G401.6 (cell line): ENCODE results near the gene REG3G.
"Not testable (repeated sequence)": the region's sequence is repeated elsewhere in the genome, so short reads cannot be mapped to it uniquely, and the experiment has no call there.

ENCODE experiments used
- FAIRE-seq: peaks from 2 replicates; lab custom pipeline; 2012; peaks lifted over from hg19 to GRCh38; lab: Jason Lieb, UNC

Gene REG3G

DNA sequence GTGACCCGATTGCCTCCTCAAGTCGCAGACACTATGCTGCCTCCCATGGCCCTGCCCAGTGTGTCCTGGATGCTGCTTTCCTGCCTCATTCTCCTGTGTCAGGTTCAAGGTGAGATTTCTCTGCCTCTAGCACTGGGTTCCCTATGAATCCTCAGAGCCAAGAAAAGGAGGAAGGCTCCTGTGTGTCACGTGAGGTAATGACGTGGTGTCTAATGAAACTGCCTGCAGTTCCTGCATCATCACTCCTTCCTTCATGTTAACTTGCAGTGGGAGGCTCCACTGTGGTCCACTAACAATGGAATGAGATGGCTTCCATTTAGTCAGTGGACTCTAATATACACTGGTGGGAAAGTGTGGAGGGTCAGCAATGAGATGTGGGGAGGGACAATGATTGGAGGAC is 559 bp downstream of the REG3G start:
- FAIRE-seq = no peak

DNA sequence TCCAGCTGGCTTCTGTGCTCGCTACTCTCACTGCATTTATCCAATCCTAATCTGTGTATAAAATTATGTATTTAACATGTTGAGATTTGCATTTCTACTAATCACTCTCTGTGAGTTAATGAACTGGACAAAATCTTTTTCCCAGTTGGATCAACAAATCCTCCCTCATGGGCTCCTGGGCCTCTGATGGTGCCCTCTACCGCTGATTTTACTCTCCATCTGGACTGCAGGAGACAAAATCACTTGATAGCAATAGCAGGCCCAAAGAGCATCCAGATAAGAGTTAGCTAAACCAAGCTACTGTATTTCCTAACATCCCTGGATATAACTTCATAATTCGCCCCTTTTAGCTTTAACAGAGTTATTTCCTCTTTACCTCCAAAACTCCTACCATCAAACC is 14.4 kb downstream of the REG3G start:
- FAIRE-seq = no peak

DNA sequence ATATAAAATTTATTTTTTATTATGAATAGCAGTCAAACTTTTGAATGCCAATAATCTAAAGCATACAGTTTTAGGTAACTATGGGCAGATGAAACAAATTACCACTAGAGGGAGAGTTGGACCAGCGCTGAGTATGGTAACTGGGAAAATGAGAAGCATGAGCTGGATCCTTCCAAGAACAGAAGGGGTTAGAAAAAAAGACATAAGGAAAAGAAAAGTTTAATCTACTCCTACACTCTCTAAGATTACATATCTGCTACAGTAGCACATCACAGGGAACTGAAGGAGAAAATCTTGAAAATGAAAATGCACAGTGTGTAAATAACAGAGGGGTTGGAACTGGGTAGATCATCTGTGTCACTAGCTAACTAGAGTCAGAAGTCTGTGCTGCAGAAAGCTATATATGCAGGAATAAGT is 15.5 kb downstream of the REG3G start:
- FAIRE-seq = no peak

DNA sequence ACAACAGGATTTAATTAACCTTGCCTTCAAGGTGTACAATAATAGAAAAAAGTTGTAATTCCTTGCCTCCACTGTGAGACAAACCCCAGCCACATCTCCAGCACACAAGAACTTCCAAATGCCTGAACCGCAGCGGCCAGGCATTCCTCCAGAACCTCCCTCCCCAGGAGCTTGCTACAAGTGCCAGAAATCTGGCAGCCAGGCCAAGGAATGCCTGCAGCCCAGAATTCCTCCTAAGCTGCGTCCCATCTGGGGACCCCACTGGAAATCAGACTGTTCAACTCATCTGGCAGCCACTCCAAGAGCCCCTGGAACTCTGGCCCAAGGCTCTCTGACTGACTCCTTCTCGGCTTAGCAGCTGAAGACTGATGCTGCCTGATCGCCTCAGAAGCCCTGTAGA is 28.0 kb downstream of the REG3G start:
- FAIRE-seq = not testable (repeated sequence)

DNA sequence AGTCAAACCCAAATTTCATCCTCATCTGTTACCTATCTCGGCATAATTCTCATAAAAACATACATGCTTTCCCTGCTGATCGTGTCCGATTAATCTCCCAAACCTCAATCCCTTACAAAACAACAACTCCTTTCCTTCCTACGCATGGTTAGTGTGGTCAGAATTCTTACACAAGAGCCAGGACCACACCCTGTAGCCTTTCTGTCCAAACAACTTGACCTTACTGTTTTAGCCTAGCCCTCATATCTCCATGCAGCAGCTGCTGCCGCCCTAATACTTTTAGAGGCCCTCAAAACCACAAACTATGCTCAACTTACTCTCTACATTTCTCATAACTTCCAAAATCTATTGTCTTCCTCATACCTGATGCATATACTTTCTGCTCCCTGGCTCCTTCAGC is 29.3 kb downstream of the REG3G start:
- not testable (repeated sequence) for FAIRE-seq

DNA sequence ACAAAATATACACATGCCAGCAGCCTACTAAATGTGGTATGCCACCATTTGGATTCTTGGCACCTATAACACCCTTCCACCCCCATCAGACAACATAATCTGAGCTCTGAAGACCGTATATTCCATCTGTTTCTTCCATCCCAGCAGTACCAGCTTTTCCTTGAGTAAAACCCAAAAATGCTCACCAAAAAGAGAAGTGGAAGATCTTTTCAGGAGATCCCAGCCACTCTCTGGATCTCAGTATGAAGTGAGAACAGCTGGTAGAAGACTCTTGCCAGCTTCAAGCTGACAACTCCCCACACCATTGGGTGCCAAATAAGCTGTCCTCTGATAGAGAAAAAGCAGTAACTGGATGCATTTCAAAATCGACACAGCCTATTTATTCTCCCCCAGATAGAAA is 39.7 kb downstream of the REG3G start:
- FAIRE-seq = no peak

DNA sequence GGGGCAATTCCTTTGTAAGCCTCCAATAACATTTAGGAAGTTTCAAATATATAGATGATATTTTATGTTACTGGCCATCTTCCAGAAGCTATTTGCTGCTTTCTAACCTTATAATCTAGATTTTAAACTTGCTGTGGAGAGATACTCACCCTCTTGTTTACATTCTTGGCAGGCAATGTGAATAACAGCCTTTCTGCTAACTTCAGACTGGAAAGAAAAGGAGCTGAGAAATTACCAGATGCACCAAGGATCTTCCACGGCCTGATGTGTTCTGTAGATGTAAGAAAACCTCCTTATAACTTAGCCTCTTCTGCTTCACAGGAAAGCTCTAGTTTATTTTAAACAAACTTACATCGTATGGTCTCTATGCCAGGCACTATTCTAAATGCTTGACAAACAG is 45.6 kb downstream of the REG3G start:
- no peak for FAIRE-seq
